Lower leg skin (tissue), 3 donors: Measurements from ENCODE around the gene RNF6.

Source experiments
- CTCF ChIP-seq, 3 donors: fragments of 450-650 bp; IDR thresholded peaks; one replicate each; pipeline ENCODE4 v1.5.1; 2016; ENCODE audit warnings: antibody characterized with exemption in 3 of 3, mild to moderate bottlenecking in 3 of 3, moderate library complexity in 2 of 3
- POLR2A ChIP-seq, 2 donors: fragments of 450-650 bp; IDR thresholded peaks; one replicate each; pipeline ENCODE4 v1.6.1; 2016 to 2017; ENCODE audit warnings: antibody characterized with exemption in 2 of 2, mild to moderate bottlenecking in 1 of 2, moderate library complexity in 1 of 2

GRCh38 chr13:26220575-26220974, 1.5 kb downstream of the RNF6 start:
- TF ChIP-seq CTCF (IDR thresholded peaks at IDR 0.05) (no peak), POLR2A (IDR thresholded peaks at IDR 0.05) (no peak)
